CD4-positive, alpha-beta T cell treated with Interleukin-1 beta for 1 hour (primary cell): Measurements from ENCODE around the gene SETDB2.

Experiments
- DNase-seq, 2 donors: peaks; one replicate each; pipeline ENCODE4 v3.0.0-alpha.2; 2020 to 2022

Gene SETDB2

GRCh38 chr13:49435992-49436391 is 8.1 kb upstream of the SETDB2 start:
- DNase-seq, result no peak

DNA sequence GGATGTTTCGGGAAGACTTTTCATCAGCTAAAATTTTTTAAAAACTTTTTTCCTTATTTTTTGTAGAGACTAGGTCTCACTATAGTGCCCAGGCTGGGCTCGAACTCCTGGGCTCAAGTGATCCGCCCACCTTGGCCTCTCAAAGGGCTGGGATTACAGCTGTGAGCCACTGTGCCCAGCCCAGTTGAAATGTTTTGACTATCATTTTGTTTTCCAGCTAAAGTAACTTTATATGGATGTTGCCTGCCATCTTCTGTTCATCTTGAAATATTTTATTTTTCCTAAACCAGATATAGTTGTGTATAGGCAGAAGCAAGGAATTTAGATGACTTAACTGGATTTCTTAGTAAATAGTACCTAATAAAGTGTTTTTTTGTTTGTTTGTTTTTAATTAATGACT is 7.2 kb upstream of the SETDB2 start:
- DNase-seq, result no peak

GRCh38 chr13:49437705-49438104 is 6.4 kb upstream of the SETDB2 start:
- DNase-seq, result no peak

GRCh38 chr13:49439609-49440008 is 4.5 kb upstream of the SETDB2 start:
- no peak for DNase-seq

DNA sequence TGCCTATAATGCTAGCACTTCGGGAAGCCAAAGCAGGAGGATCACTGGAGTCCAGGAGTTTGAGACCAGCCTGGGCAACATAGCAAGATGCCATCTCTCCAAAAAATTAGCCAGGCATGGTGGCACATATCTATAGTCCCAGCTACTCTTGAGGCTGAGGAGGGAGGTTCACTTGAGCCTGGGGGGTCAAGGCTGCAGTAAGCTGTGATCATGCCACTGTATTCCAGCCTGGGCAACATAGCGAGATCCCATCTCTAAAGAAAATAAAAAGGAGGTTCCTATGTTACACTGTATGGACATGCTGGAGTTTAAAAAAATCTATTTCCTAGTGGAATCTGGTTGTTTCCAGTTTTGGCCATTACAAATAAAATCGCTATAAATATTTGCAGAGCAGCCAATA is 2.8 kb upstream of the SETDB2 start:
- DNase-seq, result no peak

- DNase-seq, result no peak
These were observed 2.2 kb upstream of the SETDB2 start for GRCh38 chr13:49441846-49442245.

GRCh38 chr13:49443357-49443703 is 744 bp upstream of the SETDB2 start:
- DNase-seq, result no peak

- DNase-seq, result peak; percentile 56 to 64
These were observed 686 bp downstream of the SETDB2 start for GRCh38 chr13:49444524-49445395.

- no peak for DNase-seq
These were observed 2.4 kb downstream of the SETDB2 start for GRCh38 chr13:49446473-49446872.

DNA sequence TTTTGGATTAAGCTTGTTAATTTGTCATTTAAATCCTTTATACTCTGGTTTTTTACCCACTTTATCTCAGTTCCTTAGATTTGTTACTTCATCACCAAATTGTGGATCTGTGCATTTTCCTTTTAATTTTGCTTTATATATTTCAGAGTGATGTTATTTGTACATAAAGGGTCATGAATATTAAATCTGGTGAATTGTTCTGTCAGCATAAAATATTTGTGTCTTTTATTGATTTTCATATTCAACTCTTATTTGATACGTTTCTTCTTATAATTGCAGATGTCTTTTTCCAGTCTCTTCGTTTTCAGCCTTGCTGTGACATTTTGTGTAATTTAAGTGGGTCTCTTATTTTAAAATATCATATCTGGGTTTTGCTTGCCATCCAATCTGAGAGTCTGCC is 4.7 kb downstream of the SETDB2 start:
- DNase-seq, result no peak

GRCh38 chr13:49450105-49450819 is 6.2 kb downstream of the SETDB2 start:
- no peak for DNase-seq

GRCh38 chr13:49452725-49453457 is 8.8 kb downstream of the SETDB2 start:
- DNase-seq, result no peak

DNA sequence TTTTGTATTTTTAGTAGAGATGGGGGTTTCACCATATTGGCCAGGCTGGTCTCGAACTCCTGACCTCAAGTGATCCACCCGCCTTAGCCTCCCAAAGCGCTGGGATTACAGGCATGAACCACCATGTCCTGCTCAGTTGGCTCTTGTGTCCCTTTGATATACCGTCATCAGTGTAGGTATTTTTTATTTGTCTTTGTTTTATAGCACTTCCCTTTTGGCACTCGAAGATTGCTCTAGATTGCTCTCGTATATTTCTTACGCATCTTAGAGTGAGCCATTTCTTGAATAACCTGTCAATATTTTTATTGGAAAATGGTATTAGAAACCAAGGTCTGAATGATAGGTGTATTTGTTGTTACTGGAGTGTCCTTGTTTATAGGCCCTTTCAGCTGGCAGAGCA is 9.4 kb downstream of the SETDB2 start:
- no peak for DNase-seq

DNA sequence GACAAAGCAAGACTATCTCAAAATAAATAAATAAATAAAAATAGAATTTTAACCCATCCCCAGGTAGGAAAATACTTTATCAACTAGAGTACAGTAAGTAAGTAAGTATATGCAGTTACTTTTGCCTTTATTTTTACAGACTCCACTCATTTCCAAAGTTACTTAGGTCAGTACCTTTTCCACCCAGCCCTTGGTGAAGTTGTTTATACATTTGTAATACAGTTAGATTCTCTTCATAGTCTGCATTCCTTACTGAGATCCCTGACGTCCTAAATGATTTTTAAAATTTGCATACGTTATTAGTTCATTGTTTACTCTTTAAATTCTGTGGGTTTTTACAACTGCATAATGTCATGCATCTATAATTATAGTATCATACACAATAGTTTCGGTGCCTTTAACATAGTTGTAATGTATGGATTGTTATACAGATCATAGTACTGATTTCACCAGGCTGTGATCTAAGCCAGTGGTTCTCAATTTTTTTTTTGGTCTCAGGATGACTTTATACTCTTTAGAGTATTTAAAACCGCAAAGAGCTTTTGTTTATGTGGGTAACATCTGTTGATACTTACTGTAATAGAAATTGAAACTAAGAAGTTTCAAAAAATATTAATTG is 10.4 kb downstream of the SETDB2 start:
- DNase-seq, result peak in 1 of 2 donors; percentile 23

- no peak for DNase-seq
These were observed 10.9 kb downstream of the SETDB2 start for GRCh38 chr13:49455007-49455398.

GRCh38 chr13:49456156-49456555 is 12.1 kb downstream of the SETDB2 start:
- DNase-seq, result no peak

- DNase-seq, result no peak
These were observed 13.1 kb downstream of the SETDB2 start for GRCh38 chr13:49457221-49457620.

DNA sequence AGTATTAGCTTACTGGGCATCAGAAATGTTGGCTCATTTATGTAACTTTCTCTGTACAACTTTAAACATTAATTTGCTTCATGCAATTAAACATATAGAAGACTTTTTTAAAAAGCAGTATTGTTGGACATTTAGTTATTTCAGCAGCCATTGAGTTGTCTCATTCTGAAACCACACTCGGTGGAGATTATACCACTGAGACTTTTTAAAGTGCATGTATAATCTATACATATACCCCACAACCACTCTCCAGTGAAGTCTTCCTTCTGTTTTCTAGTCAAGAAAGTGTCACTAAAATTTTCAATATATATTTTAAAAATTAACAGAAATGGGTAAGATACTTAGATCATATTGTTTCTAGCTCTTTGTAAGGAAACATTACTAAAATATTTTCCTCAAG is 15.5 kb downstream of the SETDB2 start:
- no peak for DNase-seq

- no peak for DNase-seq
These were observed 20.0 kb downstream of the SETDB2 start for GRCh38 chr13:49464085-49464484.

DNA sequence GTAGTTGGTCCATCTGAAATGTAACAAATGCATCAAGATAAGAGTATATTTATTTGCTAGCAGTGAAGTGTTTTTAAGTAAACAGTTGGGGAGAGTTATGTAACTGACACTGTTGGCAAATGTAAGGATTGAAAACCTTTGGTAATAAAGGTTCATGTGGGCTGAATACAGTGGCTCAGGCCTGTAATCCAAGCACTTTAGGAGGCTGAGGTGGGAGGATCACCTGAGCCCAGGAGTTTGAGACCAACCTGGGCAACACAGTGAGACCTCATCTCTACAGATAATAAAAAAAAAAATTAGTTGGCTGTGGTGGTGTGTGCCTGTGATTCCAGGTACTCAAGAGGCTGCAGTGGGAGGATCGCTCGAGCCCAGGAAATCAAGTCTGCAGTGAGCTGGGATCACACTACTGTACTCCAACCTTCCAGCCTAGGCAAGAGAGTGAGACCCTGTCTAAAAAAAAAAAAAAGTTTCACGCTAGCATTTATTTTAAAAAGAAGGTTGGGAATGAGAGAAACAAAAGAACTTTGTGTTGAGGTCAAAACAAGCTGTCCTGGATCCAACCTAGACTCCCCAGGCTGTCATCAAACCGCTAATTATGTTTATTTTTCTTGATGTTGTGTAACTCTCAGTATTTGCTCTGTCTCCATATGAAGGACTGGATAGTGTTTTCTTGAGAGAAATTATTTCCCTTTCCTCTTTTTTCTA is 20.7 kb downstream of the SETDB2 start:
- no peak for DNase-seq

- no peak for DNase-seq
These were observed 22.3 kb downstream of the SETDB2 start for GRCh38 chr13:49466292-49466838.

GRCh38 chr13:49472186-49472585 is 28.1 kb downstream of the SETDB2 start:
- no peak for DNase-seq
